Stimulated activated CD8-positive, alpha-beta memory T cell treated with anti-CD3 and anti-CD28 coated beads, Interleukin-4, amount 100 ng/mL, for 1 hour (primary cell): ENCODE results near the gene FBXW10B.
"Not testable (repeated sequence)": the region's sequence is repeated elsewhere in the genome, so short reads cannot be mapped to it uniquely, and the experiment has no call there.

ENCODE experiments used
- DNase-seq, 2 donors: peaks; one replicate each; pipeline ENCODE4 v3.0.0-alpha.2; 2020; ENCODE audit warnings: low read depth in 2 of 2, low spot score in 1 of 2

FBXW10B gene

GRCh38 chr17:15642505-15643251, 23.2 kb upstream of the FBXW10B start:
- not testable (repeated sequence) for DNase-seq

DNA sequence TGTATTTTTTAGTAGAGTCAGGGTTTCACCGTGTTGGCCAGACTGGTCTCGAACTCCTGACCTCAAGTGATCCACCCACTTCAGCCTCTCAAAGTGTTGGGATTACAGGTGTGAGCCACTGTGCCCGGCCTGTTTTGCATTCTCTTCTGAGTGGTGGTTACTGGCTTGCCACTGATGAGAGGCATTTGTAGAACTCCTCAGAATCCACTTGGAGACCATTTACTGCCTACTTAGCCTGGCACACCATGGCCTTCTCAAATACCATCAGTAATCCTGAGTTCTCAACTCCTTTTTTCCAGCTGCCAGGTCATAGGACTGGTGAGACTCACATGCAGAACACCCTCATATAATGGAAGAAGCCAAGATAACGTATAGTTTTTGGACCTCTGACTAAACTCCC, 22.5 kb upstream of the FBXW10B start:
- not testable (repeated sequence) for DNase-seq

- DNase-seq: not testable (repeated sequence)
These were observed 11.5 kb upstream of the FBXW10B start for GRCh38 chr17:15630930-15631453.

DNA sequence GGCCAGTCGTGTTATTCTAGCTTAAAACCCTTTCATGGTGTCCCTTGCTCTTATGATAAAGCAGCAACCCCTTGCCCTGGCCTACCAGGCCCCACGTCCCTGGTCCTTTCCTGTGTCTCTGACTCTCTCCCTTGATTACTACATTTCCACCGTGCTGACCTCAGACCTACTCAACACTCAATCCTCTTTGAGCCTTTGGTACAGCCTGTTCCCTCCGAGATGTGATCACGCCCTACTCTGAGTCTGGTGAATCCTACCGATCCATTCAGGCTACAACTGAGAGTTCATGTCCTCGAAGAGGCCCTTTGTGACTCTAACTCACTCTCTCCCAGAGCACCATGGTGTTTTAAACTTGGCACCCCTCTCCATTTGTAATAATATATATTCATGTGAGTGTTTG, 10.5 kb upstream of the FBXW10B start:
- not testable (repeated sequence) for DNase-seq

GRCh38 chr17:15623661-15624209, 4.2 kb upstream of the FBXW10B start:
- DNase-seq: not testable (repeated sequence)

GRCh38 chr17:15623255-15623654, 3.8 kb upstream of the FBXW10B start:
- not testable (repeated sequence) for DNase-seq

GRCh38 chr17:15622124-15622523, 2.6 kb upstream of the FBXW10B start:
- DNase-seq: not testable (repeated sequence)

DNA sequence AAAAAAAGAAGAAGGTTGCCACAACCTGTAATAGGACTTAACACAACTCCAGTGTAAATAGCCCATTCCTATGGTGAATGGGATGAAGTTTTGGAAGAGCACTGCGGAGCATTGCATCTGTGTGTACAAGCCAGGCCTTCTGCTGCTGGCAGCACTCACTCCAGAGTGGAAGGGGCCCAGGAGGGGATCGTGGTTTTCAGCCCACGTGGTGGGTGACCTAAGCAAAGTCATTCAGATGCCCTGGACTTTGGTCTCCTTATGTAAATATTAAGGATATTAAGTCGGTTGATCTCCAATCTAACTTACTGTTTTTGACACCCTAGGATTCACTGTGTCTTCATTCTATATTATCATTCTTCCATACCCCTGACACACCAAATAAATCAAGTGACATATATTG, 2.7 kb downstream of the FBXW10B start:
- not testable (repeated sequence) for DNase-seq

- not testable (repeated sequence) for DNase-seq
These were observed 3.7 kb downstream of the FBXW10B start for GRCh38 chr17:15615850-15616249.

DNA sequence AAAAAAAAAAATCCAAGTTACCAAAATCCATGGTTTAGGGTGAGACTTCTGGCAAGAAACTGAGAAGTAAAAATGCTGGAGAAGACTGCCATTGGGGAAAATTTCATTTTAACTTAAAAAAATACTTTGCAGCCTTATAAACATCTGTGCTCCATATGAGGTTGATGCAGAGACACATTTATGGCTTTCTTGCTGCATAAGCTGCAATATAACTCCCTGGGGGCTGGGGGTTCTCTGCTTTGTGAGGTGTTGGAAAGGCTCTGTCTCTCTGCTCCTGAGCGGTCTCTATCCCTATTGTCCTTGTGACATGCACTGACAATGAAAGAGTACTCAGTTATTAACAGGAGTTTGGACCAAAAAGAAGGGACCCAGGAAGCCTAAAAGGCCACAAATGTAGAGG, 6.4 kb downstream of the FBXW10B start:
- not testable (repeated sequence) for DNase-seq

- DNase-seq: not testable (repeated sequence)
These were observed 26.5 kb downstream of the FBXW10B start for GRCh38 chr17:15592960-15593359.

- not testable (repeated sequence) for DNase-seq
These were observed 27.5 kb downstream of the FBXW10B start for GRCh38 chr17:15591986-15592385.

DNA sequence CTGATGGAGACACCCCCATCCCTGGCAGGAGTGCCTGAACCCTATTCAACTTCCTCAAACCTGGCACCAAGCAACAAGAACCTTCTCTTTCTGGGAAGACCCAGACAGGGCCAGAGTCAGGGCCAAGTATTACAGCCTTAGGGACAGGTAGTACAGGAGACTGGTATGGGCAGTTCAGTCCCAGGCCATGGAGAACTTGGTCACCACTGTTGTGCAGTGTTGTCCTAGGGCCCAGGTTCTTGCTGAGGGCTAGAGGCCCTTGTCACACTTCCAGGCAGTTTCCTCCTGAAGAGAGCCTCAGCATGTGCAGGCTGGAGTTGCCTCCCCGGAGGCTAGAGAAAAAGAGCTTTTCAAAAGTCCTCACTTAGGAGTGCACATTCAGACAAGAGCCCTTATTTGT, 28.7 kb downstream of the FBXW10B start:
- not testable (repeated sequence) for DNase-seq

- not testable (repeated sequence) for DNase-seq
These were observed 29.7 kb downstream of the FBXW10B start for GRCh38 chr17:15589544-15590536.

DNA sequence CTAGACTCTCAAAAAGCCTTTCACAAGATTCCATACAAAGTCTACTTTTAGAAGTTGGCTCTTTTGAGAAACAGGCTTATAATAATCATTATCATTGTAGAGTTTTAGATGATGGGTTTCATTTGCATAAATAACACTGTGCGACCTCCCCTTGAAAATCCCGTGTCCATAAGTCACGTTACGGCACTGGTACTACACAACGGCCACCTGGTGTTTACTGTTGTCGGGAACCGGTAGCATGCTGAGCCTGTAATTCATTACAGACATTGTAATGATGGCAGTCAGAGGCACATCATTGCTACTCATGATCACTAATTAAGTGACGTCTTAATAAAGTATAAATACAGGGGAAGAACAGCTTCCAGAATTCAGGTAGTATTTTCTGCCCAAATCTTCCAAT, 31.5 kb downstream of the FBXW10B start:
- DNase-seq: not testable (repeated sequence)

DNA sequence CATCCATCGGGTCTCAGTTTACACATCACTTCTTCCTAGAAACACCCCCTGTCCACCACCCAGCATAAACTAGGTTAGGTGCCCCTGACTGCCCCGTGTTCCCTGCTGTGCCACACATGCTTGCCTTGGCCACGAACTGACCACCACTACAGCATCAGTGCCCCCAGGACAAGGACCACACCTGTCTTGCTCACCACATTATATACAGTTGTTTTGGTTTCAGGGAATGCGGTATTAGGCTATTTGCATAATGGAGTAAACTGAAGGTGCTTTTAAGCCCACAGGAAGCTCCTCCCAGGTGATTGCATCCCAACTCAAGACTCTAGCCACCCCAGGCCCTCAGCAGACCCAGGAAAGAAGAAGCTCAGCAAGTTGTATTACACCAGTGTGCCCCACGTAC, 36.2 kb downstream of the FBXW10B start:
- not testable (repeated sequence) for DNase-seq

GRCh38 chr17:15581462-15581861, 38.0 kb downstream of the FBXW10B start:
- not testable (repeated sequence) for DNase-seq

DNA sequence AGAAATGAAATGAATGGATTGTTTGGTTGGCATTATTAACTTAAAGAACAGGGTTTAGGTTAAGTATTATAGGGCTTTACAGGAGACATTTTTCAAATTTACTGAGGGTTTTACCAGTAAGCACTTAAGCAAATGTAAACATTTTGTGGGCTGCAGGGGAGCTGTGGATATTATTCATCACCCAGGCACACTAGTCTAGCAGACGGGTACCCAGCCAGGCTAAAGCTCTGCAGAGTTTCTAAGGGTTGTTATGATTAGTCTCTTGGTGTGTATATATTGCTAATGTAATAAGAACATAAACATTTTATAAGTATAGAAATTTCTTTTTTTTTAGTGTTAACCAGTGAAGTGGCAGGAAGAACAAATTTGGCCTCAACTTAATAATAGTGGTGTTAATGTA, 42.7 kb downstream of the FBXW10B start:
- DNase-seq: not testable (repeated sequence)

- DNase-seq: not testable (repeated sequence)
These were observed 44.8 kb downstream of the FBXW10B start for GRCh38 chr17:15574660-15575059.

GRCh38 chr17:15573870-15574269, 45.6 kb downstream of the FBXW10B start:
- not testable (repeated sequence) for DNase-seq
